Activated CD8-positive, alpha-beta memory T cell treated with anti-CD3 and anti-CD28 coated beads for 1 hour (primary cell): ENCODE results near the gene SMAP1.
"Not testable (repeated sequence)": the region's sequence is repeated elsewhere in the genome, so short reads cannot be mapped to it uniquely, and the experiment has no call there.

Experiments used
- DNase-seq, 2 donors: peaks; one replicate each; pipeline ENCODE4 v3.0.0-alpha.2; 2020; ENCODE audit warnings: low read depth in 1 of 2; ENCODE audit errors: extremely low read depth in 1 of 2

SMAP1 gene

GRCh38 chr6:70739534-70739933 is 71.9 kb downstream of the SMAP1 start:
- DNase-seq, result no peak

GRCh38 chr6:70740746-70741145 is 73.1 kb downstream of the SMAP1 start:
- DNase-seq, result not testable (repeated sequence)

- not testable (repeated sequence) for DNase-seq
Measured at GRCh38 chr6:70742462-70742861, 74.8 kb downstream of the SMAP1 start.

GRCh38 chr6:70753870-70754380 is 86.2 kb downstream of the SMAP1 start:
- DNase-seq, result no peak

- DNase-seq, result no peak
Measured at GRCh38 chr6:70758883-70759282, 91.2 kb downstream of the SMAP1 start.

- DNase-seq, result no peak
Measured at GRCh38 chr6:70763754-70764510, 96.2 kb downstream of the SMAP1 start.

GRCh38 chr6:70764706-70765105 is 97.0 kb downstream of the SMAP1 start:
- no peak for DNase-seq

- not testable (repeated sequence) for DNase-seq
Measured at GRCh38 chr6:70771351-70771750, 103.7 kb downstream of the SMAP1 start.

GRCh38 chr6:70779934-70780333 is 112.3 kb downstream of the SMAP1 start:
- no peak for DNase-seq

- no peak for DNase-seq
Measured at GRCh38 chr6:70790483-70791224, 123.0 kb downstream of the SMAP1 start.

- no peak for DNase-seq
Measured at GRCh38 chr6:70797625-70798024, 129.9 kb downstream of the SMAP1 start.

GRCh38 chr6:70806086-70806485 is 138.4 kb downstream of the SMAP1 start:
- no peak for DNase-seq

- DNase-seq, result no peak
Measured at GRCh38 chr6:70811788-70812187, 144.1 kb downstream of the SMAP1 start.

- no peak for DNase-seq
Measured at GRCh38 chr6:70813885-70814284, 146.2 kb downstream of the SMAP1 start.

GRCh38 chr6:70819646-70820045 is 152.0 kb downstream of the SMAP1 start:
- no peak for DNase-seq

- no peak for DNase-seq
Measured at GRCh38 chr6:70820778-70821177, 153.1 kb downstream of the SMAP1 start.

GRCh38 chr6:70821751-70822150 is 154.1 kb downstream of the SMAP1 start:
- no peak for DNase-seq

- DNase-seq, result no peak
Measured at GRCh38 chr6:70823651-70824050, 156.0 kb downstream of the SMAP1 start.

GRCh38 chr6:70831427-70831826 is 163.7 kb downstream of the SMAP1 start:
- no peak for DNase-seq

- no peak for DNase-seq
Measured at GRCh38 chr6:70834520-70834919, 166.8 kb downstream of the SMAP1 start.

- DNase-seq, result no peak
Measured at GRCh38 chr6:70838907-70839285, 171.2 kb downstream of the SMAP1 start.
